ENCODE measurements around the gene PRKCE. TPM values are rescaled to one million over a fixed set of nuclear protein-coding genes. Genes with fewer than 3 reads are reported as not detected.

The PRKCE gene
- polyA plus RNA-seq, 3 donors = 1.3 to 7.7 (median 2.3) TPM

GRCh38 chr2:45862843-45863242 is 211.4 kb downstream of the PRKCE start:
- Histone ChIP-seq H3K36me3 (replicated peaks in 1 of 2; ENCODE audit: control insufficient read depth in 1 of 2, insufficient read depth in 2 of 2, low read length in 2 of 2) (no peaks in the 10 kb centered on the region), H3K4me2 (replicated peaks; ENCODE audit: extremely low read depth, low read length, poor library complexity, severe bottlenecking) (no peak overlapping the region), H3K4me3 (replicated peaks in 1 of 3; ENCODE audit: low read depth in 2 of 3, low read length in 3 of 3) (no peak overlapping the region), H4K20me1 (ENCODE audit: insufficient read depth, low read length) (no peaks in the 10 kb centered on the region), H3K9ac (ENCODE audit: insufficient read depth, low read length, poor library complexity, severe bottlenecking) (no peak overlapping the region), H3K79me2 (ENCODE audit: insufficient read depth, low read length) (no peaks in the 10 kb centered on the region), H3K27ac (ENCODE audit: low read depth in 1 of 2, low read length in 2 of 2) (no peak overlapping the region), H3K9me3 (replicated peaks in 1 of 2; ENCODE audit: control insufficient read depth in 1 of 2, insufficient read depth in 1 of 2, low read length in 2 of 2) (no peaks in the 10 kb centered on the region), H2AFZ (ENCODE audit: insufficient read depth, low read depth, low read length, poor library complexity, severe bottlenecking) (no peak overlapping the region), H3K4me1 (ENCODE audit: control insufficient read depth in 1 of 2, insufficient read depth in 2 of 2, low read length in 2 of 2) (peaks cover 31 to 37% of the 10 kb centered on the region in 2 donors), H3K27me3 (ENCODE audit: control insufficient read depth in 2 of 2, insufficient read depth in 2 of 2, low read length in 2 of 2) (no peaks in the 10 kb centered on the region)
- peaks cover 0 to 1% (median 0%) of the 10 kb centered on the region in 3 donors for H3K27me3 Mint-ChIP-seq (ENCODE audit: low read depth in 3 of 3)
- H3K27ac Mint-ChIP-seq = peak overlapping the region in 3 of 7 donors; percentile 44 to 75 (median 50)
- no peak for DNase-seq
- TF ChIP-seq CTCF (IDR thresholded peaks at IDR 0.05) = no peak
- peaks cover 0 to 1% of the 10 kb centered on the region in 2 donors for H3K36me3 Mint-ChIP-seq
- WGBS (ENCODE audit: insufficient coverage) = 30% methylated on average over 2 of the region's 2 CpGs
- intact Hi-C loops (cut with micrococcal nuclease) = no loop called here
- H3K4me3 Mint-ChIP-seq = no peak overlapping the region
- no peaks in the 10 kb centered on the region for H3K9me3 Mint-ChIP-seq
- H3K4me1 Mint-ChIP-seq = peaks cover 44% of the 10 kb centered on the region

- Mint-ChIP-seq H3K36me3 (peaks cover 0 to 1% of the 10 kb centered on the region in 2 donors), H3K27me3 (ENCODE audit: low read depth in 3 of 3) (peaks cover 0 to 1% (median 0%) of the 10 kb centered on the region in 3 donors), H3K27ac (no peak overlapping the region), H3K4me3 (no peak overlapping the region), H3K9me3 (no peaks in the 10 kb centered on the region), H3K4me1 (peaks cover 39% of the 10 kb centered on the region)
- no peak for DNase-seq
- intact Hi-C loops (cut with micrococcal nuclease) = no loop called here
- Histone ChIP-seq H3K9me3 (replicated peaks in 1 of 2; ENCODE audit: control insufficient read depth in 1 of 2, insufficient read depth in 1 of 2, low read length in 2 of 2) (no peaks in the 10 kb centered on the region), H3K27me3 (ENCODE audit: control insufficient read depth in 2 of 2, insufficient read depth in 2 of 2, low read length in 2 of 2) (no peaks in the 10 kb centered on the region), H3K4me1 (ENCODE audit: control insufficient read depth in 1 of 2, insufficient read depth in 2 of 2, low read length in 2 of 2) (peaks cover 31 to 37% of the 10 kb centered on the region in 2 donors), H3K27ac (ENCODE audit: low read depth in 1 of 2, low read length in 2 of 2) (no peak overlapping the region), H3K79me2 (ENCODE audit: insufficient read depth, low read length) (no peaks in the 10 kb centered on the region), H3K9ac (ENCODE audit: insufficient read depth, low read length, poor library complexity, severe bottlenecking) (no peak overlapping the region), H3K4me3 (replicated peaks in 1 of 3; ENCODE audit: low read depth in 2 of 3, low read length in 3 of 3) (no peak overlapping the region), H3K36me3 (replicated peaks in 1 of 2; ENCODE audit: control insufficient read depth in 1 of 2, insufficient read depth in 2 of 2, low read length in 2 of 2) (no peaks in the 10 kb centered on the region), H2AFZ (ENCODE audit: insufficient read depth, low read depth, low read length, poor library complexity, severe bottlenecking) (no peak overlapping the region), H4K20me1 (ENCODE audit: insufficient read depth, low read length) (no peaks in the 10 kb centered on the region), H3K4me2 (replicated peaks; ENCODE audit: extremely low read depth, low read length, poor library complexity, severe bottlenecking) (no peak overlapping the region)
- TF ChIP-seq CTCF (IDR thresholded peaks at IDR 0.05) = no peak
- WGBS (ENCODE audit: insufficient coverage) = 89% methylated on average over 4 of the region's 4 CpGs
These were observed 212.6 kb downstream of the PRKCE start for GRCh38 chr2:45864121-45864520.
